HG02870 (cell line): Measurements from ENCODE around the gene MAPKAP1.

Experiments
- ATAC-seq: cut with Tn5 transposase; IDR thresholded peaks from one replicate; pipeline ENCODE4 v1.9.1; 2021; ENCODE audit warnings: mild to moderate bottlenecking, moderate library complexity; ENCODE audit not compliant: unreplicated experiment

Gene MAPKAP1

DNA sequence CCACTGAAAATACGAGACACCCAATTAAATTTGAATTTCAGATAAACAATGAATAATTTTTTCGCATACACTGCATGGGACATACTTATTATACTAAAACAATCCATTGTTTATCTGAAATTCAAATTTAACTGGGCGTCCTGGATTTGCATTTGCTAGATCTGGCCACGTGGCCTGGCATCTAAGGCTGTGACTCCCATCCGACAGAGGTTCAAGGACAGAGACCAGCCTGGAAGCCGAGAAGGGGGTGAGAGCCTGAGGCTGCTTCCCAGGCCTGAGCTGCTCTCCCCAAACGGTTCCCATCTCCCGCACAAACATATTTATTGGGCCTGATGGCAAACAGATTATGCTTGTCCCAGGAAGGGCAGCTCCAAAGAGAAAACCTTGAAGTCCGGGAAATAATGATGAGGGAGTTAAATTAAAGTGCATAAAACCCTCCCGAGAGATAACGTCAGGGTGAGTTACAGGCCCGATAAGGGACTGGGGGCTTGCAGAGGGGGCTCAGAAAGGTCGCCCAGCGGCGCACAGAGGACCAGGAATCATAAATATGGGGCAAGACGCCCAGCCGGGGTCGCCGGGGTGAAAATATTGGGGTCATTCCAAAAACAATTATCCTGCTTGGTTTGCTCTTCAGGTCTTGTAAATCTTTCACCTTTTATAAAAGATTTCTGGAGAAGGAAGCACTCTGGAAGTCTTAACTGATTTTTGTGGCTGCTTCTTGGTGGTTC lies 281.7 kb downstream of the MAPKAP1 start:
- no peak for ATAC-seq

DNA sequence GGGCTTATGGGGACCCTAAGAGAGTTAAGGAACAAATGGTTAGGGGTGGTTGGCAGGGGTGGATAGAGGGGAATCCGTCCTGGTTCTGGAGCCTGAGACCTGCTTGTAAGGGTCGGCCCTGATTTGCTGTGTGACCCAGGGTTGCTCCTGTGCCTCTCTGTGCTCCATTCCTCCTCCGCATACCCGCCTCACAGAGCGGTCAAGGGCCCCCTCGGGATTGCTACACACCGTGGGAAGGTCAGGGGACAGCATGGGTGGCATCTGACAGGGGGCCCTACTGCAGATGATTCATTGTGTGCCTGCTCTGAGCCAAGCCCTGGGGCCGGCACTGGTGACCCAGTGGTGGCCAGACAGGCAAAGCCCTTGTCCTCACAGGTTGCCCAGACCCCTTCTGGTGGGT lies 283.0 kb downstream of the MAPKAP1 start:
- no peak for ATAC-seq

DNA sequence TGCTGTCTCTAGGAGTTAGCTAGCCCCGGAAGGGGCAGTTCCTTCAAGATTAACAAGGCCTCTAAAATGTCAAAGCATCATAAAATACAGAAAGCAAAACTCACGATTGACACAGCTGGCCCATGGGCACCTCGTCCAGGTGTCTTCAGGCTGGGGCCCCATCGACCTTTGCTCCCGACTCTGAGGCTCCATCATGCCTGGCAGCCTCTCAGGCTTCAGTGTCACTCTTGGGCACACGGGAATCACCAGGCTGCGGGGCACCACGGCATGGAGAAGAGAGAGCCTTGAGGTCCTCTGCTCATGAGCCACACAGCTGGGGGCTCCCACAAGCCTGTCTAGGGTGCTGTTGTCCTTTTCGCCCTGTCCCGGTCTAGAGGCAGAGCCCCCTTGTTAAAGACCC lies 284.2 kb downstream of the MAPKAP1 start:
- ATAC-seq: no peak

DNA sequence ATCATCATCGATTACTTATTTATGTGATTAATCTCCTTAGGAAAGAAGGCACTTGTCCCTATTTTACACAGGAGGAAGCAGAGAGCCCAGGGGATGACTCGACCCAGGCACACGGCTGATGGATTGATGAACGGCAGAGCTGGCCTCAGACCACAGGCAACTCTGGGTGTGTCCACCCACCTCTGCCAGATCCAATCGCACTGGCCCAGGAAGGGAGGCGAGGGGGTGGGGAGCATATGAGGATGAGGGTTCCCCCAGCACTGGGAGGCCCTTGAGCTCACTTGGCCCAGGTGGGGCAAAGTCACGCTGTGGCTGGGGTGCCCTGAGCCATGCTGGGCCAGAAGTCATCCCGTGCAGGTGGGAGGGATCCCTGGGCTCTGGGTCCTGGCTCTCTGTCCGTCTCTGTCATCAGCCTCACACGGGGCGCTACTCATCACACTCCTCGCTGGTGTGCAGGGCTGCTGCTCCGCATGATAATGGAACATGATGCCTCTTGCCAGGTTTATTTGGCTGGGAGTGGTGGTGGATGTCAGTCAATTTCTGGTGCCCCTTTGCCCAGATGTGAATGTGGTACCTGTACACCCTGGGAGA lies 285.3 kb downstream of the MAPKAP1 start:
- ATAC-seq: no peak

DNA sequence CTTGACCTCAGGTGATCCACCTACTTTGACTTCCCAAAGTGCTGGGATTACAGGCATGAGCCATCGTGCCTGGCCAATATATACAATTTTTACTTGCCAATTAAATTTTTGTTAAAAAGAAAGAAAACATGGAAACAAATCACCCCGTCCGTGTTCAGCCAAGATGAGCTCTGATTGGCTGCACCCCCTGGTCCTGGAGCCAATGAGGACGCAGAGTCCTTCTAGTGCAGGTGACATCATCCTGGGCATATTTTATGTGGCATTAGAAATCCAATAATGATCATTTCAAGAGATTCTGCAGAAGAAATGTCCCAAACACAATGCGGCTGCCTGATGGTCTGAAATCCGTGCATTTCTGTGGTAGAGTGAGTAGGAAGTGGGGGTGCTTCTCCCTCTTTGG lies 285.8 kb downstream of the MAPKAP1 start:
- ATAC-seq: no peak

DNA sequence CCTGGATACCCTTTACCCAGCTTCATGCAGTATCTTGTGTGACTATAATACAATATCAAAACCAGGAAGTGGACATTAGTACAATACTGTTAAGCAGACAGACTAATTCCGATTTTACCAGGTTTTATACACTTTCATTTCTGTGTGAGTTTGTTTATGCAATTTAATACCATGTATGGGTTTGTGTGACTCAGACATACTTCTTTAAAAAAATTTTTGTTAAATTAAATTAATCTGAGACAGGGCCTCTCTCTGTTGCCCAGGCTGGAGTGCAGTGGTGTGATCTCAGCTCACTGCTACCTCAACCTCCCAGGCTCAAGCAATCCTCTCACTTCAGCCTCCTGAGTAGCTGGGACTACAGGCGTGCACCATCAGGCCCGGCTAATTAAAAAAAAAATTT lies 288.6 kb downstream of the MAPKAP1 start:
- ATAC-seq: no peak

DNA sequence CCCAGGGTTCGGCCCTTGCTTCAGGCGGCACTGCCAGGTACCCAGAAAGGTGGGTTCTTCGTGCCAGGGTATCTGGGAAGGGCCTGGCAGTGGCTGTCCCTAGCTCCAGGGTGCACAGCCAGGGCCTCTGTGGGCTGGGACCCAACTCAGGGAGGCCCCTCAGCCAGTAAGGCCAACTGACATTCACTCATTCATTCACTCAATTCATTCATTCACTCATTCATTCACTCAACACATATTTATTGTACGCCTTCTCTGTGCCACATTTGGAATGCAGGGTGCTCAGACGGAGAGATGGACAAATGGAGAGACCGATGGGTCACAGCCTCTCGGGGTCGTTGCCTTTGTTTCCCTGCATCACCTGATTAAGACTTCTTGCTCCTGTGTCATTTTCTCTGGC lies 290.5 kb downstream of the MAPKAP1 start:
- no peak for ATAC-seq

DNA sequence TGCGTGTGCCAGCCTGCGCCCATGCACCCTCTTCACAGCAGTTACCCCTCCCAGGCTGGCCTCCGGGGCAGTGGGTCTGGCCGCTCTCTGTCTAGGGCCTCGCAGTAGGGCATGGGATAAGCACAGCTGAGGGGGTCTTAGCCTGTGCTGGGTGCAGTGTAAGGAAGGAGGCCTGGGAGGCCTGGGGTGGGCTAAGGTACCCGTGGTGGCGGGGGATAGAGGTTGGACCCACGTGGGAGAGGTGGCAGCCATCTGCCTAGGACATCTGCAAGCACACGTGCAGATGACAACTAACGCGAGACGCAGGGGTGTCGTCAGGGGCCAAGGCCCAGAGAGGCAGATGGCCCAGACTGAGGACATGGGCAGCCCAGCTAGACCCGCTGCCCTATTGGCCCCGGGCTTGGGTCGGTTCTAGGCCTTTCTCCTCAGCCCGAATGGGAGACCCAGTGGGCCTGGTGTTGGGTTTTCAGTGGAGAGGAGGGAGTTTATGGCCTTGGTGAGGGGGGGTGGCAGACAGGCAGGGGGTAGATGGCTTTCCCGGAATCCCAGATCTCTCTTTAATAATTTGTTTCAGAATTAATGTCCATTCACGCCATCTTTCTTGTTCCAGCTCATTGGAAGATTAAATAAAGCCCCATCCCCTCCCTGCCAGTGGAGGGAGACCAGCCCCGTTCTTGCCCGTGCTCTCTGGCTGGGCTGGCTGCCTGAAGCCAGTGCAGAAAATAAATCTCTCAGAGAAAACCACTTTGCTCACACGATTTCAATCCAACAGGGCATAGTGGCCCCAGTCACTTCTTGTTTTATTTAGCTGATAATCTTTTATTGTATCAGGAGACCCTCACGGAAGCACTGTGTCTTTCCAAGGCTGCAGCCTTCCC lies 291.2 kb downstream of the MAPKAP1 start:
- no peak for ATAC-seq

DNA sequence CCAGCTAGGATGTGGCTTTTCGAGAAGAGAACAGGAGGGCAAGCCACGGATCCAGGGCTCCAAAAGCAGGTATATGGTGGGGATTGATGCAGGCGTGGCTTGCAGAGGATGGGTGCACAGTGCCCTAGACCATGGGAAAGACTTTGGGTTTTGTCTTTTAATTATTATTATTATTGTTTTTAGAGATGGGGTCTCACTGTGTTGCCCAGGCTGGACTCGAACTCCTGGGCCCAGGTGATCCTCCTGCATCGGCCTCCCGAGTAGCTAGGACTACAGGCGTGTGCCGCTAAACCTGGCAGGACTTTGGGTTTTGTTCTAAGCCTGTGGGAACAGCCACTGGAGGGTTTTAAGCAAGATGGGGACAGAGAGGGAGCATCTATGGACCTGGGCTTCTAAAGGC lies 293.4 kb downstream of the MAPKAP1 start:
- ATAC-seq: no peak

DNA sequence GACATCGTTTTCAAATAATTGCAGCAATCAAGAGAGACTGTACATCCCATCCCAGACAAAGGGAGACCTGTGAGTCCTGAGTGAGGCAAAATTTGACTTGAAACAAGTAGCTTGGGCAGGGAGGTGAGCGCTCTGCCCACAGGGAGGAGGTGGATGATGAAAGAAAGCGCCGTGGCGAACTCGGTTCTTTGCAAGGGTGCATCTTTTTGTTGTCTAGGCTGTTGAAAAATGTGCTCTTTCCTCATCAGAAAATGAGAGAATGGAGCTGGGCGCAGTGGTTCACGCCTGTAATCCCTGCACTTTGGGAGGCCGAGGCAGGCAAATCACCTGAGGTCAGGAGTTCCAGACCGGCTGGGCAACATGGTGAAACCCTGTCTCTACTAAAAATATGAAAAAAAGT lies 294.8 kb downstream of the MAPKAP1 start:
- ATAC-seq: no peak

DNA sequence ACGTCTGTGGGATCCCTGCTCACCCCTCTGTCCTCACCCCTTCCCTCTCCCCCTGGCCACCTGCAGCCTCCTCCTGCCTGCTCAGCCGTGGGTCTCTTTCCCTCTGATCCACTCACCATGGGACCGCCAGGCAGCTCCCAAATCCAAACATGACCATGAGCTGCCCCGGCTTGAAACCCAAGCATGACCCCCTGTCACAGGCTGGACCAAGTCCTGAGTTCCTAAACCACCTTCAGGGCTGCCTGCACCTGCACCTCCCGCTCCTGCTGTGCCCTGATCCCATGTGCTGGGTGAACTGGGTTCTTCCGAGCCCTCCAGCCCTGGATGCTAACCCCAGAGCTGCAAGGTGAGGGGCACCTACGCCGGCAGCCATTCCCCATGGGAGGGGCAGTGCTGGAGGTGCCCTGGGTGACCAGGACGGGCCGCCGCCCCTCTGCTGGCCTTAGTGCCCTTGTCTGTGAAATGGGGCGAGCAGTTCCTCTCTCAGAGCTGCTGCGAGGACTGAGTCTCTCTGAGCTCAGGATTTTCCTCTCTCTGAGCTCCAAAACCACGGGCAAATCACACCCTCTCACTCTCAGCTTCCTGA lies 295.7 kb downstream of the MAPKAP1 start:
- no peak for ATAC-seq

DNA sequence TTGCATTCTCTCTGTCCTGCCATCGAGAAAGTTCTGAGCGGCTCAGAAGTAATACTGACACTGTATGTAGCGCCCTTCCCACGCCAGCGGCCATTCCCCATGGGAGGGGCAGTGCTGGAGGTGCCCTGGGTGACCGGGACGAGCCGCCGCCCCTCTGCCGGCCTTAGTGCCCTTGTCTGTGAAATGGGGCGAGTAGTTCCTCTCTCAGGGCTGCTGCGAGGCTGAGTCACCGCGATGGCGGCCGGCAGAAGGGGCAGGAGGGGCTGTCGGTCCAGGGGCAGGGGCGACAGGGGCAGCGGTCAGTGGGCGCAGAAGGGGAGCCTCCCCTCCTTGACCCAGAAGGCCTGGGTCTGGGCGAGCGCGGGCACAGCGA lies 296.5 kb downstream of the MAPKAP1 start:
- no peak for ATAC-seq

DNA sequence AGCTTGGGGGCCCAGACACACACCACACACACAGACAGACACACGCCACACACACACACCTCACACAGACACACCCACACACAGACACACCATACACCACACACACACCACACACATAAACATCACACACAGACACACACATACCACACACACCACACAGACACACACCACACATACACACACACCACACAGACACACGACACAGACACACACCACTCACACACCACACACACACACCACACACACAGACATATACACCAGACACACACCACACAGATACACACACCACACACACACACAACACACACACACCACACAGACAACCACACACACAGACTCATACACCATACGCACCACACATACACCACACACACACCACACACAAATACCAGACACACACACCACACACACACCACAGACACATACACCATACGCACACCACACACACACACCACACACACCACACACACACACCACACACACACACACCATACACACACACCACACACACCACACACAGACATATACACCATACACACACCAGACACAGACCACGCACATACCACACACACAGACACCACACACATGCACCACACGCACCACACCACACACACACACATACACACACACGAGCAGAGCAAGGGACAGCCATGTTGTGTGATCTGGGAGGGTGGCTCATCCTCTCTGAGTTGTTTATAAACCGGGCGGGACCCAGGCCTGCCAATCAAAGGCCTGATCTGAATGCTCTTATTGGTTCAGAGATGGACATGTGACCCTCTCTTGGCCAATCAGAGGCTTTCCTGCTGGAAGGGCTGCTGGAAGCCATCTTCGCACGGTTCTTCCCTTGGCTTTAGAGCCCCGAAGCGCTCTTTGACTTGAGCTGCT lies 297.1 kb downstream of the MAPKAP1 start:
- no peak for ATAC-seq

DNA sequence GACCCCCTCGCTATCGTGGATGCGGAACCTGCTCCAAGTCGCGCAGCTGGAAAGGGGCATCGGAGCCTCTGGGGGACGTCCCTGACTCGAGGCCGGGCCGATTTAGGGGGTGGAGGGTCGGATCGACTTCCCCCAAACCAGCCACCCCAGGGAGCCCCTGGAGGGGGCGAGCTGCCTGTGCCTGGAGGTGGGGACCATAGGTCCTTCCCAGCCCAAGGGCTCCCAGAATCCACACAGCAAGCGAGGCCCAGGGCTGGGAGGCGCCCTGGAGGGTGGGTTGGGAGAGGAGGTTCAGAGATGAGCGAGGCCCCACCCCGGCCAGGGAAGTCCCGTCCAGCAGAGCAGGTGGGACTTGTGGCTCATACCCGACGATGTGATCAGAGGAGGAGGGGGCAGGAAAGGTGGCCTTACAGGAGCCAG lies 297.8 kb downstream of the MAPKAP1 start:
- ATAC-seq: no peak

DNA sequence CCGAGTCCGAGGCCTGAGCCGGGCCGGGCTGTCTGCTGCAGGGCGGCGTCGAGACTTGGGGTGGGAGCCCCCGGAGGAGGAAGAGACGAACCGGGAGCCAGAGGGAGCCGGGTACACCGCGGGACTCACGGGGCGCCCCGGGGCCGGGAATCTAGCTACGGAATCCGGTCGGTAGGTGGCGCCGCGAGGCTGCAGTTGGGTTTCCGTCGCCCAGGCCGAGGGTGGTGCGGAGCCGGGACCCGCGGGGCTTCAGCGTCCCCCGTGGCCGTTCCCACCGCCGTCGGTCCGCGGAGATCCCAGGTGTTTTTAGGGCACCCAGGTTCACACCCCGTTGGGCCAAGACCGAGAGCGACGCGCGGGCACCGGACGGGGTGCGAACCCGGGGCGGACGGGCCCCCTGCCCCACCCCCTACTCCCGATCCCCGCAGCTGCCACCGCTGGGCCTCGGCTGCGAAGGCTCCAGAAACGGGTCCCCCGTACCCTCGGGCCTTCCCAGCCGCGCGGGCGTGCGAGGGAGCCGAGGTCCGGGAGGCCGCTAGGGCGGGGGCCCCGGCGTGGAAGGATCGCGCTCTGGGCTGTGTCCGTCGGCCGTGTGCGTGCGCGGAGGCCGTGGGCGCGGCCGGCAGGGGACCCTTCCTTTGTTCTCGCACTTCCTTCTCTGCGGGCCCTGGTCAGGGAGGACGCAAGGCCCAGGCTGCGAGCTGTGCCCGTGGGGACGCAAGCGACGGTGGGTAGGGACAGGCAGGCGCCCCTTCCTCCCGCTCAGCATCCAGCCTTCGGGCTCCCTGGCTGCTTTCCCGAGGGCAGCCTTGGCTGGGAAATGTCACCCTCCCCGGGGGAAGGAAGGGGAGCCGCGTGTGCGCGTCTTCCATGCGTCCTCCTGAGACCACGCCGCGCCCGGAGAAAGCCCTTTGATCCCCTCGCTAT lies 298.8 kb downstream of the MAPKAP1 start:
- peak; percentile 56 for ATAC-seq

DNA sequence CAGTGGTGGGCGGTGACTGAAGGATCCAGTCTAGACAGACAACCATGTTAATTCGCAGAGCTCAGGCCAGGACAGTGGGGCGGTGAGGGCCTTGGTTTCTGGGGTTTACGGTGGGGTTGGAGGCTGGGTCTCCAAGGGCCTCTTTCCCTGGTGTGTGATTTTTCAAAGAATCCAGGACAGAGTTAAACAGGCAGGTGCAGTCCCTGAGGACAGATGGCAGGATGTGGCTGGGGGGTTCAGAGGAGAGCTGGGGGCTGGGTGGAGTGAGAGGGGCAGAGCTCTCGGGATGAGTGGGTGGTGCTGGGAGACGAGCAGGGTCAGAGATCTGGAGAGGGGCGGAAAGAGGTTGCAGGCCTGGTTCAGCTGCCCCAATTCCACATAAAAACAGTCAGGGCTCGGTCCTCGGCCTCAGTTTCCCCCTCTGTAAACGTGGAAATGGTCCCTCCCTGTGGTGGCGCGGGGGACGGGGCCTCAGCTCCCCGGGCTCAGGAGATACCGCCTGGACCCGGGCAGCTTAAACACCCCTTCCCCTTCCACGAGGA lies 299.5 kb downstream of the MAPKAP1 start:
- ATAC-seq: no peak

DNA sequence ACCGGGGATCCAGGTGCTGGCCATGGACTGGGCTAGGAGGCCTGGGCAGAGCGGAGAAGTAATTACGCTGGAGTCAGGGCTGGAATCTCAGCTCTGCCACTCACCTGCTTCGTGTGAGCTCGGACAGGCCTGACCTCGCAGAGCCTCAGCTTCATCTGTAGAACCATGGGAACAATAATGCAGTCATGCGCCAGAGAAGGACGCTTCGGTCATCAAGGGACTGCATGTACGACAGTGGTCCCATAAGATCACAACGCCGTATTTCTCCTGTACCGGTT lies 300.3 kb downstream of the MAPKAP1 start:
- no peak for ATAC-seq

DNA sequence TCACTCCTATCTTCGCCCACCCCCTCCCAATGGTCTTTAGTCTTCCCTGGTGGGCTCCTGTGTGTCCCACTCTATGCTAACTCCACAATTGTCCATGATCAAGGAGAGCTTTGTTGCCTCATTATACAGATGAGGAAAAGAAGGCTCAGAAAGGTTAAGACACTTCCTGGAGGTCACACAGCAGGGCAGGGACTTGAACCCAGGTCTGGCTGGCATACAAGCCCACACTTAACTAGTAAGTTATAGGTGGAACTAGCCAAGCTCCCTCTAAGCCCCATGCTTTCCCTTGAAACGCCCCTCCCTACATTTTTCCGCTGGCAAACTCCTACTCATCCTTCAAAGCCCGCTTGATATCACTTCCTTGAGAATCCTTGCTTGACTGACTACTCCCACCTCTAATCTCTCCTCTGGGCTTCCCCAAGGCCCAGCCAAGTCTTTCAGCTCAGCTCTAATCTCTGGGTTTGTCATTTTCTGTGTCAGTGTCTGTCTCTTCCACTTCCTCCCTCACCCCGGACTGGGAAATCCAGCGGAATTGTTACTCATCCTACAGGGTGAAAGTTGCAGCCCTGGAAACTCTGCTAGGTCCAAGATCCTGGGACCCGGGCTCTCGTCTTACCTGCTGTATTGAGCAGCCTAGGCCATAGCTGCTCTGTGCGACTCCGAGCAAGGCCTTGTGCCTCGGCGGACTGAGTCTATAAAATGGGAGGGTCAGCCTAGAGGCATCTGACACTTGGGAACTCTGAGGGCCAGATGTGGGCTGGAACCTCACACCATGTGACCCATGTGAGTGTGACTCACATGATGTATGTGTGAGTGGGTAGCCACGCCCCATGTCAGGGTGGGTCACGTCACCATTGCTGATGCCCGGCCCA lies 300.8 kb downstream of the MAPKAP1 start:
- no peak for ATAC-seq

DNA sequence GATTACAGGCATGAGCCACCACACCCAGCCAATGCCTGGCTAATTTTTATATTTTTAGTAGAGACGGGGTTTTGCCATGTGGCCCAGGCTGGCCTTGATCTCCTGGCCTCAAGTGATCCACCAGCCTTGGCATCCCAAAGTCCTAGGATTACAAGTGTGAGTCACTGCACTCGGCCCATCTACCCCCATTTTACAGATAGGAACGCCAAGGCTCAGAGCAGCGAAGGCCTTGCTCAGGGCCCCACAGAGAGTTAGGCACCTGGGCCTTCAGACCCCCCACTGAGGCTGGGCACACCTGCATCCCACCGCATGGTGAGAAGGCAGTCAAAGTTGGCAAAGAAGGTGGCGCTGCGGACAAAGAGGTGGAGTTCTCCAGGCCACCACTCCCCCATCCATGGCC lies 302.3 kb downstream of the MAPKAP1 start:
- ATAC-seq: no peak
